K562 (cell line): ENCODE data around the gene ROMO1. TPM values are rescaled to one million over a fixed set of nuclear protein-coding genes. Genes with fewer than 3 reads are reported as not detected.

Experiments used
- ATAC-seq: fragments of 200-7000 bp; cut with Tn5 transposase; 3 replicates; pipeline ENCODE4 v1.9.1; 2020; ENCODE audit warnings: moderate library complexity
- BruUV-seq: library from RNA; stranded (reverse); fragments of 400-500 nt; replicated peaks from 2 replicates; lab custom pipeline; 2021; lab: Mats Ljungman, UMichigan
- CTCF ChIA-PET: fragments of 300-600 bp; formaldehyde crosslinking; extraction: SDS; loops from one replicate; lab custom pipeline; 2021; ENCODE audit warnings: low intra/inter-chr PET ratio; lab: Yijun Ruan, JAX
- POLR2A ChIA-PET: fragments of 300-600, 350-650 bp; sonication (Branson Sonifier 250); formaldehyde crosslinking; extraction: SDS; loops from one replicate; lab custom pipeline; 2021; ENCODE audit warnings: antibody characterized with exemption, inconsistent platforms; lab: Yijun Ruan, JAX
- DNase-seq, 4 experiments: peaks; one replicate each; pipeline versions ENCODE4 v3.0.0 to v3.0.0-alpha.2; 2011 to 2018; ENCODE audit warnings: low spot score in 3 of 4, mixed read lengths in 3 of 4; ENCODE audit errors: extremely low read depth in 1 of 4
- FAIRE-seq: peaks from 2 replicates; lab custom pipeline; 2011; peaks lifted over from hg19 to GRCh38; lab: Jason Lieb, UNC
- H2AFZ ChIP-seq: 2 replicates; pipeline ENCODE4 v1.6.0; 2011; ENCODE audit warnings: low read depth, low read length, control low read depth, inconsistent platforms
- H3K27ac ChIP-seq: fragments of 200-600 bp; 3 replicates; pipeline ENCODE4 v1.8.0; 2011; ENCODE audit warnings: low read depth, mild to moderate bottlenecking, control low read depth, inconsistent platforms, low read length, moderate library complexity, mixed read lengths; ENCODE audit errors: extremely low read depth
- H3K27me3 ChIP-seq, 2 experiments: fragments of 300-600 bp in 1 of 2; 2 replicates in 1 of 2; 3 replicates in 1 of 2; pipeline versions ENCODE4 v1.6.0 to v1.8.0; 2011; ENCODE audit warnings: inconsistent platforms in 2 of 2, low read length in 2 of 2, mild to moderate bottlenecking in 1 of 2, mixed read lengths in 1 of 2, moderate library complexity in 1 of 2; ENCODE audit not compliant: control insufficient read depth in 2 of 2, insufficient read depth in 2 of 2
- H3K36me3 ChIP-seq: fragments of 300-600 bp; 3 replicates; pipeline ENCODE4 v1.8.0; 2011; ENCODE audit warnings: mild to moderate bottlenecking, low read length, inconsistent platforms; ENCODE audit not compliant: control insufficient read depth, insufficient read depth
- H3K4me1 ChIP-seq, 2 experiments: fragments of 200-600 bp in 1 of 2; replicated peaks in 1 of 2; 2 replicates in 1 of 2; 3 replicates in 1 of 2; pipeline versions ENCODE4 v1.5.1 to v1.8.0; 2011; ENCODE audit warnings: inconsistent platforms in 2 of 2, low read length in 2 of 2, mild to moderate bottlenecking in 1 of 2, mixed read lengths in 1 of 2, moderate library complexity in 1 of 2; ENCODE audit not compliant: control insufficient read depth in 2 of 2, insufficient read depth in 2 of 2
- H3K4me2 ChIP-seq: 2 replicates; pipeline ENCODE4 v1.6.1; 2011; ENCODE audit warnings: low read length, control low read depth, inconsistent platforms, mixed read lengths; ENCODE audit not compliant: insufficient read depth
- H3K4me3 ChIP-seq: fragments of 200-600 bp; sonication (generic), shearing (Covaris generic); 2 replicates; pipeline ENCODE4 v1.5.1; 2016; ENCODE audit warnings: control low read depth, inconsistent platforms
- H3K79me2 ChIP-seq: fragments of 200-600 bp; 3 replicates; pipeline ENCODE4 v1.8.0; 2011; ENCODE audit warnings: low read length, inconsistent platforms; ENCODE audit not compliant: control insufficient read depth, insufficient read depth
- H3K9ac ChIP-seq, 2 experiments: 2 replicates each; pipeline versions ENCODE4 v1.6.0 to v1.6.1; 2011; ENCODE audit warnings: low read depth in 2 of 2, low read length in 2 of 2, control low read depth in 1 of 2, inconsistent platforms in 1 of 2, mild to moderate bottlenecking in 1 of 2, mixed read lengths in 1 of 2; ENCODE audit not compliant: insufficient read depth in 1 of 2
- H3K9me1 ChIP-seq: one replicate; pipeline ENCODE4 v1.6.0; 2011; ENCODE audit warnings: inconsistent platforms, mild to moderate bottlenecking, low read length, moderate library complexity; ENCODE audit not compliant: control insufficient read depth, insufficient read depth
- H3K9me3 ChIP-seq: replicated peaks from 2 replicates; pipeline ENCODE4 v1.5.1; 2011; ENCODE audit warnings: low read depth, low read length, inconsistent platforms; ENCODE audit not compliant: control insufficient read depth, insufficient read depth
- H4K20me1 ChIP-seq: replicated peaks from 2 replicates; pipeline ENCODE4 v1.6.1; 2011; ENCODE audit warnings: low read length, inconsistent platforms, mixed read lengths; ENCODE audit not compliant: control insufficient read depth, insufficient read depth
- RBM22 ChIP-seq: fragments of 200-400 bp; formaldehyde crosslinking; IDR thresholded peaks from 2 replicates; pipeline ENCODE4 v1.6.1; 2018; ENCODE audit warnings: low read length, low read depth; ENCODE audit not compliant: poor library complexity, severe bottlenecking
- ZNF263 ChIP-seq: sonication (generic); formaldehyde crosslinking; IDR thresholded peaks from 2 replicates; pipeline ENCODE4 v1.8.0; 2022; ENCODE audit warnings: mild to moderate bottlenecking, missing genetic modification reagents, borderline replicate concordance
- WGBS: fragments of 100-300 bp; shearing (Covaris generic); methylation state at CpG from one replicate; pipeline ENCODE4 v1.1.6; 2016; ENCODE audit warnings: low coverage, mixed read lengths; ENCODE audit not compliant: insufficient coverage; ENCODE audit errors: missing lambda C conversion rate; 5-methylcytosine and 5-hydroxymethylcytosine counted together
- in situ Hi-C: fragments of 300-500 bp; cut with MboI; formaldehyde crosslinking; loops from 4 replicates; pipeline ENCODE4 v1.15.0; 2018; ENCODE audit warnings: inconsistent platforms, mixed read lengths
- intact Hi-C: fragments of 100-400 bp; cut with micrococcal nuclease; formaldehyde crosslinking; loops from 2 replicates; pipeline ENCODE4 v1.14.2; 2022
- polyA plus RNA-seq, 8 experiments: library from polyadenylated mRNA; depleted of rRNA in 4 of 8; stranded (reverse) in 5 of 8; unstranded in 3 of 8; fragments of >200 nt; fragmentation: Nextera tagmentation in 2 of 8; fragmentation: Illumina TruSeq in 1 of 8; extraction: Ambion mirVana in 2 of 8; extraction: Trizol in 1 of 8; gene quantifications; 2 replicates each; pipeline versions ENCODE4 v1.2.1 to v1.2.3, GENCODE V29; 2011 to 2014; ENCODE audit warnings: inconsistent platforms in 1 of 8, missing spikeins in 1 of 8
- total RNA-seq, 7 experiments: library from RNA; depleted of rRNA in 6 of 7; stranded (reverse); fragments of >200 nt in 6 of 7; fragmentation: Illumina TruSeq in 2 of 7; extraction: Trizol in 2 of 7; gene quantifications; 2 replicates each; pipeline versions ENCODE4 v1.2.1 to v1.2.3, GENCODE V29; 2011 to 2021; ENCODE audit warnings: low replicate concordance in 1 of 7

Gene ROMO1
- total and polyA plus RNA-seq, 9 of the 15 experiments (the other 6 are each of a cell fraction or from before 2014, with no cell fraction given) = 31.8 to 741 (median 226) TPM

- Histone ChIP-seq H3K36me3 (peaks cover 75% of the 10 kb centered on the region), H3K27ac (0 out of 3 replicates have a peak overlapping the region, but pooled peaks have one; percentile 7), H3K9me1 (no peaks in the 10 kb centered on the region), H3K79me2 (peaks cover 96% of the 10 kb centered on the region), H3K4me3 (no peak overlapping the region), H2AFZ (no peak overlapping the region), H3K4me1 (peaks cover under 1 to 18% of the 10 kb centered on the region in 2 experiments; a peak in 3 of 5 replicates), H4K20me1 (peaks cover 51% of the 10 kb centered on the region), H3K4me2 (peak overlapping the region; percentile 19; the same call in 1 of the 2 replicates), H3K9ac (no peak overlapping the region), H3K27me3 (no peaks in the 10 kb centered on the region), H3K9me3 (no peaks in the 10 kb centered on the region)
- BruUV-seq = no TSS peak
- intact Hi-C loops (no loop called here), in situ Hi-C loops (no loop called here)
- ChIA-PET CTCF (no interaction called here), POLR2A (interaction anchor here (1.0 to 7.0 kb wide), 10 partner anchors 10 to 215 kb away, joined by 3 to 99 read pairs (median 4); partner anchors contain the start of genes PHF20 and SCAND1)
- no peak for FAIRE-seq
- TF ChIP-seq ZNF263 (CRISPR knock-in tag) (no peak), RBM22 (peak; percentile 5)
- no peak for DNase-seq
- no peak for ATAC-seq
- WGBS = 83% methylated on average over 4 of the region's 4 CpGs
Measured at GRCh38 chr20:35738410-35739179, 39.4 kb downstream of the ROMO1 start.
